HG03575 (cell line): ENCODE measurements around the gene RAPGEF2.

Experiments used
- ATAC-seq: cut with Tn5 transposase; IDR thresholded peaks from one replicate; pipeline ENCODE4 v1.9.1; 2021; ENCODE audit not compliant: unreplicated experiment, insufficient number of reproducible peaks, low FRiP score; ENCODE audit errors: extremely low read depth

The RAPGEF2 gene

DNA sequence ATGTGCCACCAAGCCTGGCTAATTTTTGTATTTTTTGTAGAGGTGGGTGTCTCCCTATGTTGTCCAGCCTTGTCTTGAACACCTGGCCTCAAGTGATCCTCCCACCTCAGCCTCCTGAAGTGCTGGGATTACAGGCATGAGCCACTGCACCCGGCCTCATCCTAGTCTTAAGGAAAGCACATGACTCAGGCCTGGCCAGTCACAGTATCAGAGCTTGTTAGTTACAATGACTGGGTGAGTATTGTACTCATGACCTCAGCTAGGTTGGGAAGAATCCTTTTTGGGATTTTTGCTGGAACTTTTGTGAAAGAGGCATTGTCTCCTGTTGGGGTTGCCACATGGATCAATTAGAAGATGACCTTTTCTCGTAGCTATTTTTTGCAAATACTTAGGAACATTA, 292.8 kb downstream of the RAPGEF2 start:
- no peak for ATAC-seq

GRCh38 chr4:159396151-159396550, 293.3 kb downstream of the RAPGEF2 start:
- ATAC-seq, result no peak

- no peak for ATAC-seq
Observed at GRCh38 chr4:159398236-159398638, 295.4 kb downstream of the RAPGEF2 start.

DNA sequence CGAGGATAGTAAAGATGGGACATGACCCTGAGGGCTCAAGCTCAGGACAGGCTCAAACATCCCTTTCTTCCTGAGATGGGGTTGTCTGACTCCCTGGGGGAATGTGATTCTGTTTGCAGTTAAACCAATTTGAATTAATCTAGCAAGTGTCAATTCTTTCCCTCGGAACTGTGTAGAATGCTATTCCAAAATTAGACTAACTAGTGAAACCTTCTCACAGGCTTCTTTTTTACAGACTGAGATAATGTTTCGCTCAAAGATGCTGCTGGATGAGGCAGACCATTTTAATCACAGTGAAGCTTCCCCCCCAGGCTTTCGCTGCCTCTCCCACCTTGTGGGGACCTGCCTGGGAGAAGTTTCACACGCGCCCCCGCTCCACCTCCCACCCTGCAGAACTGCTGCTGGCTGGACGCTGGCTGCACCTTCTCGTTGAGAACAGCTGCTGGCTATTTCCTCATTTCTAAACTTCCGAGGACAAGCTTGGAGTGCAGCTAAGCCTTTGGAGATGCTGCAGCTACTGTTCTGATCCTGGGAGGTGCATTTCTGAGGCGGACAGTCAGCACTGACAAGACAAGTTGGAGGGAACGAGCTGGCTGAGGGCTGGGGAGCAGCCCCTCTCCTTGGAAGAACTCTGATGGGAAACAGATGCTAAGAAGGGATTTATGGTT, 297.8 kb downstream of the RAPGEF2 start:
- no peak for ATAC-seq

DNA sequence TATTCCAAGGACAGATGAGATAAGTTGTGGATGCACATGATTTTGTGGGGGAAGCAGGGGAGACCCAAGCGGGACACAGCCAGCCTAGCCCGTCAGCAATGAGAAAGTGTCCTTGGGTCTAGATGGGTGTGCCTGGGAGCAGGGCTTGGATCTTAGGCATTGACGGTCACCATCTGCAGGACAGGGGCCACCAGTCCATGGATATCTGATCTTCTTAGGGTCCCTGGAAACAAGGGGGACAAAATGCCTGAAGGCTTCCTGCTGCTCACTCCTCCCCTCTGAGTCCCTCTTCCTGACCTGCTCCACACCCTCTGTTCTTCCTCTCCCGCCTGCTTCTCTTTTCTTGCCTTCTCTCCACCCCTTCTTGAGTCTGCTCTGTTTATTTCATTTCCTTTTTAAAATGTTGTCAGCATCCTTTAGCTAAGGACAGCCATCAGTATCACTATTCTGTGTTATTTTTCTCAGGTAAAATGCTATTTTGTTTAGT, 298.4 kb downstream of the RAPGEF2 start:
- ATAC-seq, result no peak

DNA sequence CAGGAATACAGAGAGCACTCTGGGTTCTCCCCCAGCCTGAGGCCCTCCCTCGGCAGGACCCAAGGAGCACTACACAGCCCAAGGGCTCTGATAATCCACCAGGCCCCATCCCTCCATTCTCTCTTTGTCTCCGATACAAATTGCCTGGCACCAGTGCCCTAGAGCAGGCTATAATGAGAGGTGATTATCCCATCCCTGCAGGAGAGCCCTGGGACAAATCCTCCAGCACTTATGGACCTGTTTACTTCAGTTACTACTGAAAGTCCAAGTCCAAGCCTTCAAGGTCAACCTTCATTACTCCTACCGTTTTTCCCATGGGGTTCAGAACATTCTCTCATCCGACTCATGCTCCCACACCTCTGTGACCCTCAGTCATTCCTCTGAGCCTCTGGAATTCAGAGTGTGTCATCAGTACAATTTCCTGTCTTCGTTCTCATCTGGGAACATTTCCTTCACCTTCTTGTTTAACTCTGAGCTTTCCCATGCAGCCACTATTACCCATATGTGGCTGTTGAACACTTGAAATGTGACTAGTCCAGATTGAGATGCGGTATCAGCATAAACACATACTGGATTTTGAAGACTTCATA, 299.0 kb downstream of the RAPGEF2 start:
- ATAC-seq, result no peak
